Immature natural killer cell (primary cell): ENCODE data around the gene TCF3. TPM values are rescaled to one million over a fixed set of nuclear protein-coding genes. Genes with fewer than 3 reads are reported as not detected.

Experiments used
- DNase-seq, 3 donors: peaks; one replicate each; pipeline ENCODE4 v3.0.0; 2022; ENCODE audit warnings: mixed read lengths in 1 of 3
- H3K27ac Mint-ChIP-seq, 6 donors: one replicate each; pipeline ENCODE4 v1.8.0; 2020; ENCODE audit warnings: mixed read lengths in 6 of 6, mild to moderate bottlenecking in 5 of 6, inconsistent platforms in 4 of 6, moderate library complexity in 3 of 6
- H3K27me3 Mint-ChIP-seq, 3 donors: one replicate each; pipeline ENCODE4 v1.8.0; 2020 to 2021; ENCODE audit warnings: low read depth in 3 of 3, mild to moderate bottlenecking in 3 of 3, mixed read lengths in 3 of 3, moderate library complexity in 3 of 3, inconsistent platforms in 1 of 3
- H3K36me3 Mint-ChIP-seq, 3 donors: one replicate each; pipeline ENCODE4 v1.8.0; 2020; ENCODE audit warnings: mixed read lengths in 3 of 3, inconsistent platforms in 2 of 3, mild to moderate bottlenecking in 2 of 3
- H3K4me1 Mint-ChIP-seq, 2 donors: one replicate each; pipeline ENCODE4 v1.8.0; 2020; ENCODE audit warnings: inconsistent platforms in 2 of 2, mild to moderate bottlenecking in 2 of 2, mixed read lengths in 2 of 2, moderate library complexity in 1 of 2
- H3K4me3 Mint-ChIP-seq, 5 donors: one replicate each; pipeline ENCODE4 v1.8.0; 2020; ENCODE audit warnings: mild to moderate bottlenecking in 5 of 5, mixed read lengths in 5 of 5, inconsistent platforms in 3 of 5, moderate library complexity in 3 of 5
- H3K9me3 Mint-ChIP-seq, 6 donors: one replicate each; pipeline ENCODE4 v1.8.0; 2020; ENCODE audit warnings: mild to moderate bottlenecking in 6 of 6, mixed read lengths in 6 of 6, inconsistent platforms in 4 of 6, moderate library complexity in 3 of 6
- polyA plus RNA-seq, 3 donors: library from polyadenylated mRNA; unstranded; fragments of 300-500 nt; fragmentation: Illumina TruSeq; gene quantifications; one replicate each; pipeline ENCODE4 v1.2.3, GENCODE V29; 2021

TCF3 gene
- polyA plus RNA-seq, 3 donors from 2014 or later = 1.9 to 6.3 (median 6.0) TPM

DNA sequence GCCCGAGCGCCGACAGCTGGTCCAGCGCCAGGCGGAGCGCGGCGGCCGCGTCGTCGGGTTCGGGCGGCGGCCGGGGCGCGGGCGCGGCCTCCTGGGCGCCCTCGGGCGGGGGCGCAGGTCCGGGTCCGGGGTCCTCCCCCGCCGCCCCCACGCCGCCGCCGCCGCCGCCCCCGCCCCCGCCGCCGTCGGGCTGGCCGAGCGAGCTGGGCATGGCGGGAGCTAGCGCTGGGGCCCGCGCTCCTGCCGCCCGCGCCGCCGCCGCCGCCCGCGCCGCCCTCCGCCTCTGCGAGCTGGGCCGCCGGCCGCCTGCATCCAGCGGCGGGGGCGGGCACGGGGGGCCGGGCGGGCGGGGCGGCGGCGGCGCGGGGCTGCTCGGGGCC, 84.6 kb downstream of the TCF3 start:
- no peaks in the 10 kb centered on the region for H3K4me1 Mint-ChIP-seq
- H3K27me3 Mint-ChIP-seq = peaks cover 3 to 6% (median 4%) of the 10 kb centered on the region in 3 donors
- H3K9me3 Mint-ChIP-seq = no peaks in the 10 kb centered on the region
- H3K36me3 Mint-ChIP-seq = no peaks in the 10 kb centered on the region
- H3K27ac Mint-ChIP-seq = no peak overlapping the region
- DNase-seq = no peak
- H3K4me3 Mint-ChIP-seq = no peak overlapping the region

DNA sequence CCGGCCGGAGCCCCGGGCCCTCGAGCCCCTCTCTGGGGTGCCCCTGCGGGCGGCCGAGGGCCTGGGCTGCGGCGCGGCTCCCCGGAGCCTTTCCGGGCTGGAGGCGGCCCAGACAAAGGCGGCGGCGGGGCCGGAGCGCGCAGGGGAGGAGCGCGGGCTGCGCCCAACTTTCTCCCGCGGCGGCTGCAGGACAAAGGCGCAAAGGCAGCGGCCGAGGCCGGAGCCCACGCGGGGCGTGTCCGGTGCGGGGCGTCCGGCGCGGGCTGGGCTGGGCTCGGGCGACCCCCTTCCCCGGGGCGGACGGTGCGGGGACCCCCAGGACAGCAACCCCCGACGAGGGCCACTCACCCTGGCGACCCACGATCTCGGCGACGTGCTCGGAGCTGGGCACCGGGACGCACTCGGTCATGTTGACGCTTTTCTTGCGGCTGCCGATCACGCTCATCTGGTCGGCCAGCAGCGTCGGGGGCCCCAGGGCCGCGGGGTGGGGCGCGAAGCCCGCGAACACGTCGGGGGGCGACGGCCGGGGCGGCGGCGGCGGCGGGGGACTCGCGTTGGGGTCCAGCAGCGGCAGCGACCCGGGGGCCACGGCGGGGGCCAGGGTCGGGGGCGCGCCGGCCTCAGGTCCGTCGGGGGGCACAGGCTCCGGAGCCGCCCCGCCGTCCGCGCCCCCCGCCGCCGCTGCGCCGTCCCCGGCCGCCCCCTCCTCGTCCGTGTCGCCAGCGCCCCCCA, 85.1 kb downstream of the TCF3 start:
- Mint-ChIP-seq H3K36me3 (no peaks in the 10 kb centered on the region), H3K27me3 (peaks cover 3 to 6% (median 4%) of the 10 kb centered on the region in 3 donors), H3K9me3 (no peaks in the 10 kb centered on the region), H3K4me3 (peak overlapping the region in 2 of 5 donors; percentile 57 to 61), H3K4me1 (no peaks in the 10 kb centered on the region), H3K27ac (no peak overlapping the region)
- peak in 2 of 3 donors; percentile 12 to 13 for DNase-seq

DNA sequence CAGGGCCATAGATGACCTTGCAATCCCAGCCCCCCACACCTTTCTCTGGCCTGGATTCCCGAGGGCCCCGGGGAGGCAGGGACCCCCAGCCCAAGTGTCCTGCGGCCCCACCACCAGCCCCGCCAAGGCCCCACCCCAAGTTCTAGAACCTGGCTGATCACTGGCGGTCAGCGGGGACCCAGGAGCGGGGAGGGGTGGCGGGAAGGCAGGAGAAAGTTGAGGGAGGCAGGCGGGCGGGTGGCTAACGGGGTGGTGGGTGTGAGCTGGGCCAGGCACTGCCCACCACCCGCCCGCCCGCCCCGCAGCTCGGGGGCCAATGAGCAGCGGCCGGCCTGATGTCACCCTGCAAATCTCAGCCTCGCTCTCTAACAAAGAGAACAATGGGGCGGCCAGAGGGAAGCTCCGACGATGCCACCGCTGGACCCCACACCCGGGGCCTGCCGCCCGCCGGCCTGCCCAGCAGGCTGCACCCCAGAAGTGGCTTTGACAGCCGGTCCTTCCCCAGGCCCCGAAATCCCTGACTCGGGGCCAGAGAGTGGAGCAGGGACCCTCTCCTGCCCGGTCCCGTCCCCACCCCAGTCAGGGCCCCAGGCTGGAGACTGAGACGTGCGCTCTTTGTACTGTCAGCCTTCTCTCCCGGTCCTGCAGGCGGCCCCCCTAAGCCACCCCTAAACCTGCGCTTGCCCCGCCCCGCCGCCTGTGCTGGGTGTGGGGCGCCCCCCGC, 85.9 kb downstream of the TCF3 start:
- no peaks in the 10 kb centered on the region for H3K4me1 Mint-ChIP-seq
- H3K27me3 Mint-ChIP-seq = peaks cover 3 to 4% (median 3%) of the 10 kb centered on the region in 3 donors
- no peaks in the 10 kb centered on the region for H3K36me3 Mint-ChIP-seq
- DNase-seq = no peak
- H3K27ac Mint-ChIP-seq = no peak overlapping the region
- no peaks in the 10 kb centered on the region for H3K9me3 Mint-ChIP-seq
- H3K4me3 Mint-ChIP-seq = no peak overlapping the region

DNA sequence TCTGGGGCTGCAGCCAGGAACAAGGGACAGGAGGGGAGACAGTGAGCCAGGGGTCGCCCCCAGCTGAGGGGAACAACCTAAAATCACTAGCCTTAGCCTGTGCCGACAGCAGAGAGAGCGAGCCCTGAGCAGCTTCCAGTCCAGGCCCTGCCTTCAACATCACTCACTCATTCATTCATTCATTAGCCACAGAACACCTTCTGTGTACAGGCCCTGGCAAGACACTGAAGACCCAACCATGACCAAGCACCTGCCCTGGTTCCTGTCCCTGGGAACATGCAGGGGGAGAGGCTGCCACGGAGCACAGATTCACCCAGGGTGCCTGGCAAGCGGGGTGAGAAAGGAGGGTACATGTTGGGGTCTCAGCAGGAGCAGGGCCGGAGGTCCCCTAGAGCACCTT, 89.2 kb downstream of the TCF3 start:
- Mint-ChIP-seq H3K27me3 (no peaks in the 10 kb centered on the region), H3K4me3 (no peak overlapping the region), H3K4me1 (peaks cover 0 to 11% of the 10 kb centered on the region in 2 donors), H3K36me3 (no peaks in the 10 kb centered on the region), H3K27ac (no peak overlapping the region), H3K9me3 (no peaks in the 10 kb centered on the region)
- DNase-seq = no peak

DNA sequence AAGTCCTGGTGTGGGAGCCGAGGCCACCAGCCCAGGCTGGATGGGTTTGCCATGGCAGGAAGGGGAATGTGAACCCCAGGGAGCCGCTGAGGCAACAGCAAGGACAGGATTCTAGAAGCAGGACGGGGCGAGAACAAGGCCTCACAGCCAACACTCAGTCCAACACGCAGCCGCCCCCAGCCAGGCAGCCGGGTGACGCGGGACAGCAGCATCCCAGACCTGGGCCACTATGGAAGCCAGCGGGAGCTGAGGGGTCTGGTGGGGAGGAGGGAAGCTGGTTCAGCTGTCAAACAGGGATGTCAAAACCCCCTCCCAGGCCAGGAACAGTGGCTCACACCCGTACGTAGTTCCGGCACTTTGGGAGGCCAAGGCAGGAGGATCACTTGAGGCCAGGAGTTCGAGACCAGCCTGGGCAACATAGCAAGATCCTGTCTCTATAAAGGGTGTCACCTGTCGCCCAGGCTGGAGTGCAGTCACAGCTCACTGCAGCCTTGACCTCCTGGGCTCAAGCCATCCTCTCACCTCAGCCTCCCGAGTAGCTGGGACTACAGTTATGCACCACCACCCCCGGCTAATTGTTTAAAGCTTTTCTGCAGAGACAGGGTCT, 91.1 kb downstream of the TCF3 start:
- Mint-ChIP-seq H3K9me3 (no peaks in the 10 kb centered on the region), H3K4me1 (peaks cover 0 to 11% of the 10 kb centered on the region in 2 donors), H3K27ac (no peak overlapping the region), H3K36me3 (no peaks in the 10 kb centered on the region), H3K27me3 (peaks cover 0 to 1% (median 0%) of the 10 kb centered on the region in 3 donors), H3K4me3 (no peak overlapping the region)
- no peak for DNase-seq

DNA sequence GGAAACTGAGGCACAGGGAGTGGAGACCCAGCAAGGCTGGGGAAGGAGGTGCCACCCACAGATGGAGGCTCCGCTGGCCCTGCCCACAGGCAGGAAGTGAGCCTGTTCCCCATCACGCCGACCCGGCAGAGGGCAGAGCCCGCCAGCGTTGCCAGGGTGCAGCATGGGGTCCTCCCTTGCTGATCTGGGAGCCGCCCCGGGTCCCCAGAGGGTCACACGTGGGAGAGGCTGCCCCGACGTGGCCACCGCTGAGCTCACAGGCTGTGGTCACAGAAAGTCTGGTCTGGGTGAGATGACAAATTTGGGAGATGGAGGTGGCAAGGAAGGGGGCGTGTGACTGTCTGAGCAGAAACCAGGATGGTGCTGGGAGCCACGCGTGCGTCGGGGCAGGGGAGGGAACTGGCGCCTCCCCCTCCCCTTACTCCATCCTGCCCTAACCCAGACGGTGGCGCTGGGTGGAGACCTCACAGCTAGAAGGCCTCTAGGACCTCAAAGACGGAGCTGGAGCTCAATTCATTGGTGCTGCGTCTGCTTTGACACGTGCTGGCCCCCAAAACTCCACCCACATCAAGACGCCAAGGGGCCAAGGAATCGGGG, 92.0 kb downstream of the TCF3 start:
- peaks cover 0 to 1% (median 0%) of the 10 kb centered on the region in 3 donors for H3K27me3 Mint-ChIP-seq
- DNase-seq = peak in 1 of 3 donors; percentile 8
- no peaks in the 10 kb centered on the region for H3K9me3 Mint-ChIP-seq
- H3K36me3 Mint-ChIP-seq = no peaks in the 10 kb centered on the region
- peaks cover 0 to 11% of the 10 kb centered on the region in 2 donors for H3K4me1 Mint-ChIP-seq
- peak overlapping the region in 3 of 5 donors; percentile 20 to 44 (median 40) for H3K4me3 Mint-ChIP-seq
- H3K27ac Mint-ChIP-seq = peak overlapping the region in 2 of 6 donors; percentile 11 to 61

Other genes with a start within 250 kb of the TCF3 start
- gene DAZAP1, start 245.0 kb downstream of the TCF3 start, polyA plus RNA-seq = 10 to 100 TPM in 1 of 3 donors, 1 to 10 TPM in 2; 4.3 to 10.3 (median 8.0) TPM
- gene RPS15, start 214.2 kb downstream of the TCF3 start, polyA plus RNA-seq = 1,000 to 10,000 TPM; 1,383 to 2,244 (median 1,622) TPM
- gene APC2, start 202.5 kb downstream of the TCF3 start, polyA plus RNA-seq = under 1 TPM in 1 of 3 donors, not detected in 2; 0.06 TPM
- gene C19orf25, start 173.4 kb downstream of the TCF3 start, polyA plus RNA-seq = 10 to 100 TPM; 57.4 to 61.6 (median 61.2) TPM
- under 1 TPM in 2 of 3 donors, not detected in 1; 0.25 to 0.33 TPM for gene PCSK4, start 162.3 kb downstream of the TCF3 start, polyA plus RNA-seq
- gene REEP6, start 161.4 kb downstream of the TCF3 start, polyA plus RNA-seq = 1 to 10 TPM; 4.0 to 7.1 (median 6.4) TPM
- gene ADAMTSL5, start 139.6 kb downstream of the TCF3 start, polyA plus RNA-seq = under 1 TPM in 1 of 3 donors, not detected in 2; 0.43 TPM
- not detected for gene PLK5, start 128.5 kb downstream of the TCF3 start, polyA plus RNA-seq
- under 1 TPM in 1 of 3 donors, not detected in 2; 0.21 TPM for gene MEX3D, start 84.3 kb downstream of the TCF3 start, polyA plus RNA-seq
- gene MBD3, start 59.8 kb downstream of the TCF3 start, polyA plus RNA-seq = 10 to 100 TPM in 1 of 3 donors, 1 to 10 TPM in 2; 4.8 to 13.8 (median 6.9) TPM
- gene UQCR11, start 47.2 kb downstream of the TCF3 start, polyA plus RNA-seq = 1,000 to 10,000 TPM in 1 of 3 donors, 100 to 1,000 TPM in 2; 572 to 1,041 (median 633) TPM
- not detected for gene ONECUT3, start 100.9 kb upstream of the TCF3 start, polyA plus RNA-seq
- 1 to 10 TPM; 1.7 to 3.3 (median 3.1) TPM for gene ATP8B3, start 159.7 kb upstream of the TCF3 start, polyA plus RNA-seq
- gene REXO1, start 195.9 kb upstream of the TCF3 start, polyA plus RNA-seq = 10 to 100 TPM in 1 of 3 donors, 1 to 10 TPM in 1, under 1 TPM in 1; 0.63 to 13.0 (median 4.5) TPM
- gene KLF16, start 211.0 kb upstream of the TCF3 start, polyA plus RNA-seq = under 1 TPM; 0.12 to 0.55 (median 0.49) TPM
- gene ABHD17A, start 232.9 kb upstream of the TCF3 start, polyA plus RNA-seq = 100 to 1,000 TPM; 652 to 783 (median 741) TPM